Measurements from ENCODE around the gene SDK2.
"Not testable (repeated sequence)": the region's sequence is repeated elsewhere in the genome, so short reads cannot be mapped to it uniquely, and the experiment has no call there.

GRCh38 chr17:73453494-73453893 is 190.8 kb downstream of the SDK2 start:
- not testable (repeated sequence) for TF ChIP-seq EZH2 (IDR thresholded peaks at IDR 0.05; ENCODE audit: borderline replicate concordance)
- TF ChIP-seq, protein P1, sequence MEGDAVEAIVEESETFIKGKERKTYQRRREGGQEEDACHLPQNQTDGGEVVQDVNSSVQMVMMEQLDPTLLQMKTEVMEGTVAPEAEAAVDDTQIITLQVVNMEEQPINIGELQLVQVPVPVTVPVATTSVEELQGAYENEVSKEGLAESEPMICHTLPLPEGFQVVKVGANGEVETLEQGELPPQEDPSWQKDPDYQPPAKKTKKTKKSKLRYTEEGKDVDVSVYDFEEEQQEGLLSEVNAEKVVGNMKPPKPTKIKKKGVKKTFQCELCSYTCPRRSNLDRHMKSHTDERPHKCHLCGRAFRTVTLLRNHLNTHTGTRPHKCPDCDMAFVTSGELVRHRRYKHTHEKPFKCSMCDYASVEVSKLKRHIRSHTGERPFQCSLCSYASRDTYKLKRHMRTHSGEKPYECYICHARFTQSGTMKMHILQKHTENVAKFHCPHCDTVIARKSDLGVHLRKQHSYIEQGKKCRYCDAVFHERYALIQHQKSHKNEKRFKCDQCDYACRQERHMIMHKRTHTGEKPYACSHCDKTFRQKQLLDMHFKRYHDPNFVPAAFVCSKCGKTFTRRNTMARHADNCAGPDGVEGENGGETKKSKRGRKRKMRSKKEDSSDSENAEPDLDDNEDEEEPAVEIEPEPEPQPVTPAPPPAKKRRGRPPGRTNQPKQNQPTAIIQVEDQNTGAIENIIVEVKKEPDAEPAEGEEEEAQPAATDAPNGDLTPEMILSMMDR (IDR thresholded peaks at IDR 0.05; ENCODE audit: poor library complexity): not testable (repeated sequence)

Data from hepatocyte (in vitro differentiated cells).